Forelimb muscle (tissue), 1 donor: ENCODE results near the gene SLC7A6. TPM values are rescaled to one million over a fixed set of nuclear protein-coding genes. Genes with fewer than 3 reads are reported as not detected.

Experiments
- DNase-seq: peaks from one replicate; pipeline ENCODE4 v3.0.0-alpha.2; 2013; ENCODE audit warnings: low read depth
- polyA plus RNA-seq: library from polyadenylated mRNA; unstranded; fragments of 120-200 nt; gene quantifications from one replicate; pipeline ENCODE4 v1.2.1, GENCODE V29; 2013; ENCODE audit not compliant: insufficient read length

Gene SLC7A6
- polyA plus RNA-seq, 1 donor: 7.9 TPM

DNA sequence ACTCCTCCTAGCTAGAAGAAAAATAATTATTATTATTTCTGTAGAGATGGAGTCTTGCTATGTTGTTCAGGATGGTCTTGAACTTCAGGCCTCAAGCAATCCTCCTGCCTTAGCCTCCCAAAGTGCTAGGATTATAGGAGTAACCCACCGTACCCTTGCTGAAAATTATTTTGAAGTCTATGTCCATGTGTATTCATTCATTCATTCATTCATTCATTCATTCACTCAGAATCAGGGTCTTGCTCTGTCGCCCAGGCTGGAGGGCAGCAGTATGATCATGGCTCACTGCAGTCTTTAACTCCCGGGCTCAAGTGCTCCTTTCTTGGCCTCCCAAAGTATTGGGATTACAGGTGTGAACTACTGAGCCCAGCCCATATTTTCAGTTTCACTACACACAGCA, 42.3 kb downstream of the SLC7A6 start:
- DNase-seq: no peak

GRCh38 chr16:68309799-68310198, 45.5 kb downstream of the SLC7A6 start:
- DNase-seq: no peak

- no peak for DNase-seq
Measured at GRCh38 chr16:68310437-68310773, 46.1 kb downstream of the SLC7A6 start.

GRCh38 chr16:68310774-68311511, 46.6 kb downstream of the SLC7A6 start, which contains the start of the genes PRMT7 and SLC7A6OS:
Gene PRMT7, plus strand, starts transcription at chr16:68311019. Its CDS starts 4,961 bp downstream, at chr16:68315980.
Gene SLC7A6OS, minus strand, starts transcription at chr16:68310946. Its CDS starts 20 bp downstream, at chr16:68310926.
- peak; percentile 74 for DNase-seq

DNA sequence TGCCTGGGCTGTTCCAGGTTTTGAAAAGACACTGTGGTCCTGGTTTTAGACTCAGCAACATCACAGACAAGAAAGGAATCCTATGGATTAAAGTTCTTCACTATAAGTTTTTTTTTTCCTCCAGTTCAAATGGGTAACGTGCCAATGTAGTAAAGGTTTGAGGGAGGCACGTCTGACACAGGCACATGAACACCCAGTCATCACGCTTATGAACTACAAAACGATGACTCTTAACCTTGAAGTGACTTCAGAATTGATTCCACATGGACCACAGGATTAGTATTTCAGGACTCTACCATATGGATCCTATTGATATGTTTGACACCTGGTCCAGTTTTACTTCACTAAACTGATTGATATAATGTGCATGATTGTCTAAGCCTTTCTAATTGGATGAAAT, 48.8 kb downstream of the SLC7A6 start:
- no peak for DNase-seq

DNA sequence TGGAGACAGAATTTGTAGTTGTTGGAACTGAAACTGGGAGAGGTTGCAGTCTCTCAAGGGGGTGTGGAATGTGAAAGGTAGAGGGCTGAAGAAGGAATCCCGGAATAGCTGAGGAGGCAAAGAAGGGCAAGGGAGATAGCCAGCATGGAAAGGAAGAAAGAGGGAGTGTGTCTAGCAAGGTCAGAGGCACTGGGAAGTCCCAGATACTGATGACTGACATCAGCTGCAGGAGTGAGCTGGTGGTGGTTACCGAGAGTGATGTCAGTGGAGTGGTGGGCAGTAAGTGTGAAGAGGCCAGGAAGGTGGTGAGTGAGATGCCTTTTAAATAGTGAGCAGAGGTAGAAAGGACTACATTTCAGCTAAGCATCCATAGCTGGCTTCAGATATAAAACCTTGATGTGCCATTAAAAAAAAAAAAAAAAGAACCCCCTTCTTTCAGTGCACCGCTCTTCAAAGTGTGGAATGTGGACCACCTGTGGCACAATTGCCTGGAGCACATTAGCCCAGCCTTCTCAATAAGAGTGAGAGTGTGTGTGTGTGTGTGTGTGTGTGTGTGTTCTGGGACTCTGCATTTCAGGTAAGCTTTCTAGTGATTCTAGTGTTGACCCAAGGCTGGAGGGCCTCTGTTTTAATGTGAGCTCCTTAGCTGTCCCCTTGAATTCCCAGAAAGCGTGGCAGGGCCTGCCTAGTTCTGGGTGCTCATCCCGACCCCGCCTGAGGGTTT, 55.0 kb downstream of the SLC7A6 start:
- DNase-seq: no peak

- DNase-seq: no peak
Measured at GRCh38 chr16:68324336-68324735, 60.0 kb downstream of the SLC7A6 start.

- DNase-seq: no peak
Measured at GRCh38 chr16:68324780-68325357, 60.5 kb downstream of the SLC7A6 start.

GRCh38 chr16:68328151-68328859, 64.0 kb downstream of the SLC7A6 start:
- DNase-seq: peak; percentile 39

DNA sequence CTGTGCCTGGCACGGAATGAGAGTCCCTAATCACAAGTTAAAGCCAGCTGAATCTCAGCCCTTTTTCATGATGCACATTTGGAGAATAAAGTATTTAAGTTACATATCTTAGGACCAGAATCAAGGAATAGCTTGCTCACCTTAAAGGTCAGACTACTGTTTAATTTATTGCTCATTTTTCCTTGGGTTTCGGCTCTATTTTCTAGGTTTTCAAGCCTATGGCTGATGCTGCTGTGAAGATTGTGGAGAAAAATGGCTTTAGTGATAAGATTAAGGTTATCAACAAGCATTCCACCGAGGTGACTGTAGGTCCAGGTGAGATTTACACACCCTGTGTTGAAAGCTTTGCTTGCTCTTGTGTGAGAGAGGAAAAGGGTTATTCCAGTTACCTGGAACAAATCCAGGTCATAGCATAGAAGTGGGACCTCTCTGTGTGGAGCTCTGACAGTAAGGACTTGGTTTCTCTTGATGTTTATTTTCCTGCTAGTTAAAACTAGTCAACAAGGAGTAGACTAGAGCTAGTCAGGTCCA, 64.6 kb downstream of the SLC7A6 start:
- no peak for DNase-seq

DNA sequence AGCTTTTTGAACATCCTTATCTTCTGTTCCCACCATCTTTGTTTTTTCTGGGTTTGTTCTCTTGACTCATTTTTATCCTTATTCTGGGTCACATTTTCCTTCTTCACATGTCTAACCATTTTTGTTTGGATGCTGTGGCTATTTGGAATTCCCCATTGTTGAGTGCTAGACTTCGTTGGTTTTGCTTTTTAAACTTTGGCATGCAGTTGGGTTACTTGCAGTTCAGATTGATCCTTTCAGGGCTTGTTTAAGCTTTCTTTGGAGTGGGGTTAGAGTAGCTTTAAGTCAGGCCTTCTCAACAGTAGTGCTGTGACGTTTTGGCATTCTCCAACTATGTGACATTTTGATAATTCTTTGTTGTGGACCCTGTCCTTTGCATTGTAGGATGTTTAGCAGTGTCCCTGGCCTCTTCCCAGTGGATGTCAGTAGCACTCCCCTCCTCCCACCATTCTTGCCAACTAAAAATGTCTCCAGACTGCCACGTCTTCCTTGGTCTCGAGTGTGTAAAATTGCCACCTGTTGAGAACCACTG, 67.6 kb downstream of the SLC7A6 start:
- DNase-seq: no peak

DNA sequence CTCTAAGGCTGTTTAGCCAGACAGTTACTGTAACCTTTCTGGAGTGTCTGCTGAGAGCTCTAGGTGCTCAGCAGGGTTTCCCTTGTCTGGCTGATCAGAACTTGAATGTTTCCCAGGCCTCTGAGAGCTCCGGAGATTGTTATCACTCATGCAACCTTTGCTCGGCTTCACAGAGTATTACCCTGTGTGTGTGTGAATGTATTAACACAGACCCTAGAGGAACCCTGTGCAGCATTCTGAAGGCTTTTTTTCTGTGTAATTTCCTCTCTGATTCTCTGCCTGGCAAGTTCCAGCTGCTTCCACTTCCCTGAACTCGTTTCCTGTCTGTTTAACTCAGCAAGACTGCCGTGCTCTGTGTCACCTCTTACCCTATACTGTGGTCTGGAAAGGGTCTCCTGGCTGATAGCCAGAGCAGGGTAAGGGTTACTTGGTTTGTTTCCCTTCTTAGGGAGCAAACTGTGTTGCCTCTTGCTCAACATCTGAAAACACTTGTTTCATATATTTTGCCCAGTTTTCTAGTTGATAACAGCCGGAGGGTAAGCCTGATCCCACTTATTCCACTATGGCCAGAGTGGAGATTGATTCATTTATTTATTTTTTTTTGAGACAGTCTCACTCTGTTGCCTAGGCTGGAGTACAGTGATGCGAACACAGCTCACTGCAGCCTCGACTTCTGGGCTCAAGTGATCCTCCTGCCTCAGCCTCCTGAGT, 68.2 kb downstream of the SLC7A6 start:
- peak; percentile 24 for DNase-seq

DNA sequence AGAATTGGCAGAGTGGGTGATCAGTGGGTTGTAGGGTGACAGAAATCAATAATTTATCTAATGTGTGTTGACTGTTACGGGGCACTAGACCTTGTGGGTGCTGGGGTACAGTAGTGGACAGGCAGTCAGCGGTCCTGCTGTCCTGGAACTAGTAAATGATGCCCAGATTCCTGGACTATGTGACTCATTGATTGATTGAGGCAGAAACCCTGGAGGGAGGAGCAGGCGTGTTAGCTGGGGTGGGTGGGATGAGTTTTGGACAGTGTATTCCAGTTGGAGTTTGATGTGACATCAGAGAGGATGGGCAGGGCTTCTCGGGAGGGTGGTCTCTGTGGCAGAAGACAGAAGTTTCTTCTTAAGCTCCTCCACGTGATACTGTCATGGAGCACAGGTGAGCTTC, 70.8 kb downstream of the SLC7A6 start:
- no peak for DNase-seq

- DNase-seq: no peak
Measured at GRCh38 chr16:68338326-68339119, 74.2 kb downstream of the SLC7A6 start.

DNA sequence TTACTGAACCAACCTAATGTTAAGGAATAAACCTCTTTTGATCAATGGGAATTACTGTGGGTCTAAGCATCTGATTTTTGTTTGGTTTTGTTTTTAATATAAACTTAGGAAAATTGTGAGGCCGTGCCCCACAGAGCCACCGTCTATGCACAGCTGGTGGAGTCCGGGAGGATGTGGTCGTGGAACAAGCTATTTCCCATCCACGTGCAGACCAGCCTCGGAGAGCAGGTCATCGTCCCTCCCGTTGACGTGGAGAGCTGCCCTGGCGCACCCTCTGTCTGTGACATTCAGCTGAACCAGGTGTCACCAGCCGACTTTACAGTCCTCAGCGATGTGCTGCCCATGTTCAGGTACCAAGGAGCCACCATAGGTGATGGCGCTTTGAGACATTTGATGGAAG, 74.9 kb downstream of the SLC7A6 start:
- DNase-seq: no peak

GRCh38 chr16:68342620-68343019, 78.3 kb downstream of the SLC7A6 start:
- no peak for DNase-seq

DNA sequence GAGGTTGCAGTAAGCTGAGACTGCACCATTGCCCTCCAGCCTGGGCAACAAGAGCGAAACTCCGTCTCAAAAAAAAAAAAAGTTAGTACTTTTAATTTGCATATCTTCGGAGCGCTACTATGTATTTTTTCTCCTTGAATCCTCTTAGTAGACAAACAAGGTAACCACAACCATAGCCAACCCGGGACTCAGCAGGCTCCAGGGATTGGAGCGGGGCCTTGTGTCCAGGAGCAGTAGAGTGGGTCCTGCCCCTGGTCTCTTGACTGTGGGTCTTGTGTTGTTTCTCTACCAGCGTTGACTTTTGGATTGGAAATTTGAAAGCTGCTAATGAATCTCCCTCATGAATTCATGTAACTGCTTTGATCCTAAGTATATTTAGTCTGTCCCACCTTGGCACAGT, 78.8 kb downstream of the SLC7A6 start:
- no peak for DNase-seq

DNA sequence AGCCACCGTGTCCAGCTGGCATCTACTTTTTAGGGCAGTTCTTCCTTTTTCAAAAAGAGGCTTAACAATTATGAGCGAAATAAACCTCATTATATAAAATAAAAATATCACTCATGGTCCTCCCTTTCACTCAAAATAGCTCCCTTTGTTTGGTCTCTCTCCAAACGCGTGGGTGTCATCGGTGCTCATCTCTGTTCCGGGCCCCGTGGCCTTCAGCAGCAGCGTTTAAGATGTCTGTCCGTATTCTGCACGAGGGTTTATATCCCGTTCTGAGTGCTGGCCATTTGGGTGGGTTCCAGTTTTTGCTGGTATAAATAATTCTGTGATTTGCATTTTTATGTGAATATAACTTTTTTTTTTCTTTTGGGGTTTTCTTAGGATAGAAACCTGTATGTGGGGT, 79.9 kb downstream of the SLC7A6 start:
- no peak for DNase-seq

DNA sequence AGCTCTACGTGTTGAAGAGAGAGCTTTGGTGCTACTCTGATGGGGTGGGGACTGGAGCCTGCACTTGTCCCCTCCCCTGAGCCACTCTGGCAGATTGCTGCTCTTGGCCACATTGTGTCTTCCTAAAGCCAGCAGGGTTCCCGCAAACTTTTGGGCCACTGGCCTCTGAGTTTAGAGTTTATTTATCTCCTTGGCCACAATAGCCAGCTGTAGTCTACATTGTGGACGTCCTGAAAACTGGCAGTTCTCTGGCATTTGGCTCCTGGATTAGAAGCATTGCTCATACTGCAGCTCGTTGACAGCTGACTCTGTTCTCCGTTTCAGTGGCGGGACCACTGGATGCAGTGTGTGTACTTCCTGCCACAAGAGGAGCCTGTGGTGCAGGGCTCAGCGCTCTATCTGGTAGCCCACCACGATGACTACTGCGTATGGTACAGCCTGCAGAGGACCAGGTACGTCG, 81.1 kb downstream of the SLC7A6 start:
- DNase-seq: no peak
